OCI-LY1 (cell line): ENCODE data around the gene SLC23A2.

Experiments used
- EZH2 ChIP-seq: fragments of 200-600 bp; sonication (generic), shearing (Covaris generic); IDR thresholded peaks from 2 replicates; pipeline ENCODE4 v1.8.0; 2017; ENCODE audit warnings: borderline replicate concordance, mixed run types, mild to moderate bottlenecking, antibody characterized with exemption, low read length, moderate library complexity, mixed read lengths
- TF ChIP-seq, protein P1 (sequence below): fragments of 200-600 bp; sonication (generic), shearing (Covaris generic); IDR thresholded peaks from 2 replicates; pipeline ENCODE4 v1.5.1; 2017; ENCODE audit warnings: mild to moderate bottlenecking, antibody characterized with exemption, low read length, moderate library complexity, mixed read lengths

- TF ChIP-seq EZH2: no peak
- TF ChIP-seq, protein P1, sequence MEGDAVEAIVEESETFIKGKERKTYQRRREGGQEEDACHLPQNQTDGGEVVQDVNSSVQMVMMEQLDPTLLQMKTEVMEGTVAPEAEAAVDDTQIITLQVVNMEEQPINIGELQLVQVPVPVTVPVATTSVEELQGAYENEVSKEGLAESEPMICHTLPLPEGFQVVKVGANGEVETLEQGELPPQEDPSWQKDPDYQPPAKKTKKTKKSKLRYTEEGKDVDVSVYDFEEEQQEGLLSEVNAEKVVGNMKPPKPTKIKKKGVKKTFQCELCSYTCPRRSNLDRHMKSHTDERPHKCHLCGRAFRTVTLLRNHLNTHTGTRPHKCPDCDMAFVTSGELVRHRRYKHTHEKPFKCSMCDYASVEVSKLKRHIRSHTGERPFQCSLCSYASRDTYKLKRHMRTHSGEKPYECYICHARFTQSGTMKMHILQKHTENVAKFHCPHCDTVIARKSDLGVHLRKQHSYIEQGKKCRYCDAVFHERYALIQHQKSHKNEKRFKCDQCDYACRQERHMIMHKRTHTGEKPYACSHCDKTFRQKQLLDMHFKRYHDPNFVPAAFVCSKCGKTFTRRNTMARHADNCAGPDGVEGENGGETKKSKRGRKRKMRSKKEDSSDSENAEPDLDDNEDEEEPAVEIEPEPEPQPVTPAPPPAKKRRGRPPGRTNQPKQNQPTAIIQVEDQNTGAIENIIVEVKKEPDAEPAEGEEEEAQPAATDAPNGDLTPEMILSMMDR: no peak
Observed at GRCh38 chr20:4997222-4997621, 4.1 kb downstream of the SLC23A2 start.
